GM19328 (cell line): ENCODE results near the gene GALP.
"Not testable (repeated sequence)": the region's sequence is repeated elsewhere in the genome, so short reads cannot be mapped to it uniquely, and the experiment has no call there.

Experiments
- ATAC-seq: cut with Tn5 transposase; IDR thresholded peaks from one replicate; pipeline ENCODE4 v1.9.1; 2021; ENCODE audit warnings: mild to moderate bottlenecking, moderate library complexity; ENCODE audit not compliant: unreplicated experiment

Gene GALP

DNA sequence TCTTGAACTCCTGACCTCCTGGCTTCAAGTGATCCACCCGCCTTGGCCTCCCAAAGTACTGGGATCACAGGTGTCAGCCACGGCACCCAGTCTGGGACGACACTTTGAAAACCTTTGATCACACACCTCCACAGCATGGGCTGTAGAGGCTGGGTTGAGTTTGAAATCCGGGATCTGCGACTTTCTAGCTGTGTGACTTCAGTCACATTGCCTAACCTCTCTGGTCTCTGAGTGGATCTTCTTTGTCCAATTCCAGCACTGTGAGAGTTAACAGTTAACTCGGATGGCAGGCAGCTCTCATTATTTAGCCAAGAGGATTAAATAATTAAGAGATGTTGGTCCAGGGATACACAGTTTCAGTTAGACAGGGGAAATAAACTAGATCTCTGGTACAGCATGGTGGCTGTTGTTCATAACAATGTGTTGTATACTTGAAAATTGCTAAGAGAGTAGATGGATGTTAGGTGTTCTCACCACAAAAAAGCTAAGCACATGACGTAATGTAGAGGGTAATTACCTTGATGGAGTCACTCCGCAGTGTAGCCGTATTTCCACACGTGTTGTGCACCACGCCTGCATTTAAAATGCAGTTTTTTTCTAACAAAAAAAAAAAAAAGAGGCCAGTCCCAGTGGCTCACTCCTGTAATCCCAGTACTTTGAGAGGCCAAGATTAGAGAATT is 1.9 kb downstream of the GALP start:
- ATAC-seq, result no peak

DNA sequence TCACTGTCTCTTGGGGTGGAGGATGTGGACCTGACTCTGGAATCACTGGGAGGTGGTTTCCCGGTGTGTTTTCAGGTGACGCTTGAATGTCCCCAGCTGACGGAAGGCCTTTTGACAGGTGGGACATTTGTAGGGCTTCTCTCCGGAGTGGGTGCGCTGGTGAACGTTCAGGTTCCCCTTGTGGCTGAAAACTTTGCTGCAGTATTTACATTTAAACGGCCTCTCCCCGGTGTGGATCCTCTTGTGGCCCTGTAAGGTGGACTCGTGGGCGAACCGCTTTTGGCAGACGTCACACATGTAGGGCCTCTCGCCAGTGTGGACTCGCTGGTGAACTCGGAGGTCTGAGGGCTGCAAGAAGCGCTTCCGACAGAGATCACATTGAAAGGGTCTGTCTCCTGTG is 14.0 kb downstream of the GALP start:
- ATAC-seq, result no peak

DNA sequence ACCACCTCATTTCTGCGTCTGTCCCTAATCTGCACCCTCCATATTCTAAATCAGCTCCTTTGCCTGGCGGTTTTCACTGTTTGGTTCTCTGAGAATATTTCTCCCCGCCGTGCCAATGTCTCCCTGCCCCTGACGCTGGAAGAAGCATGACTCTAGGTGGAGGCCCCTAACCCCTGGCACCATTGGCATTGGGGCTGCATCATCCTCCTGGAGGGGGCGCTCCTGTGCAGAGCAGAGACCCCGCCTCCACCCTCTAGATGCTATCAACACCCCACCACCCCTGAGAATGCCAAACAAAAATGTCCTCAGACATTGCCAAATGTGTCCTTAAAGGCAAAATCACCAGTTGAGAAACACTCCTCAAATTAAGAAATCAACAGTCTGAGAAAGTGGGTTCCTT is 15.3 kb downstream of the GALP start:
- ATAC-seq, result no peak

DNA sequence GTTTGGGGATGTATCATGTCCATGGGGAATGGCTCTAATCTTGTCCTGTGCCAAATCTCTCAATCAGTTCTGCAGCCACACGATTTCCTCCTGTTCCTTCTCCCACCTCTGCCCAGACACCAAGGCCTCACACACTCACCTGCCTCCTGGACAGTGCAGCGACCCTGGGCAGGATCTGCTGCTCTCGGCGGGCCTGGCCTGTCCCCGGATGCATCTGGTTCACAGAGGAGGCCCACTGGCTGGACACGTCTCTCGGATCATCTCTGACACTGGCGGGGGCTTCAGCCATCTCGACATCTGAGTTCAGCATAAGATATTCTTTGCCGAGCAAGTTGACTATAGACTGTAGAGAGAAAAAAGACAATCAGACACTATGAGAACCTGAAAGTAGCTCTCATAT is 15.9 kb downstream of the GALP start:
- ATAC-seq, result no peak

DNA sequence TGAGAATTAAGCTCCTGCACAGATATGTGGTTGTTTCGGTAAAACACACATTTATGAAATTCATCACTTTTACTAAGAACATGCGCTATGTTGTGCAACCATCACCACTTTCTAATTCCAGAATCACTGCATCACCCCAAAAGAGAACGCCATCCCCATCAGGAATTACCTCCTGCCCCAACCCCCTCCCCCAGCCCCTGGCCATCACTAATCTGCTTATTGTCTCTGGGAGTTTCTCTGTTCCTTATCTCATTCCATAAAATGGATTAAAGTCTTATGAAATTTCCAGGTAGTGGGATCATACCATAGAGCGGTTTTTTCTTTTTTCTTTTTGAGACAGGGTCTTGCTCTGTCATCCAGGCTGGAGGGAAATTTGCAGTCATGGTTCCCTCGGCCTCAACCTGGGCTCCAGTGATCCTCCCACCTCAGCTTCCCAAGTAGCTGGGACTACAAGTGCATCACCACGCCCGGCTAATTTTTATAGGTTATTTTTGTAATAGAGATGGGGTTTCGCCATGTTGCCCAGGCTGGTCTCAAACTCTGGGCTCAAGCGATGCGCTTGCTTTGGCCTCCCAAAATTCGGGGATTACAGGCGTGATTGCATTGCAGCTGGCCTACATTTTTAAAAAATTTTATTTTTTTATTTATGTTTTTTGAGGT is 18.3 kb downstream of the GALP start:
- ATAC-seq, result no peak

DNA sequence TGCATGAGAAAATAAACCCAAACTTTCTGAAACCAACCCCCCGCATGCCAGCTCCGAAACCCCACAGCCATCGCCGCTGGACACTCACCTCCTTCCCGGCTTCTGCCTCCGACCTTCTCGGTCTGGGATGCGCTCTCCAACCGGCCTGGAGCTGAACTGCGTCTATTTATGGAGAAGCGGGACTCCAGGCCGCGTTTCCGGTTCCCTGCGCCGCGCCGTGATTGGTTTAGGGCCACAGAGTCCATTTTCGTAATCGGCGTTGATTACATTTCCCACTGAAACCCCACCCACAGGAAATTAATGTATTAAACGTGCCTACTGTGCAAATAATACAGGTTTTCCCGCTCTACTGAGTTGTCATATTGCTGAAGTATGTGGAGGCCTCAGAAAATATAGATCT is 21.8 kb downstream of the GALP start, which contains the start of gene ZSCAN5B:
Gene ZSCAN5B, minus strand, starts transcription at position 138 of the 400 bp plus-strand sequence. CDS start 4,731 bp downstream, outside the sequence.
- not testable (repeated sequence) for ATAC-seq

DNA sequence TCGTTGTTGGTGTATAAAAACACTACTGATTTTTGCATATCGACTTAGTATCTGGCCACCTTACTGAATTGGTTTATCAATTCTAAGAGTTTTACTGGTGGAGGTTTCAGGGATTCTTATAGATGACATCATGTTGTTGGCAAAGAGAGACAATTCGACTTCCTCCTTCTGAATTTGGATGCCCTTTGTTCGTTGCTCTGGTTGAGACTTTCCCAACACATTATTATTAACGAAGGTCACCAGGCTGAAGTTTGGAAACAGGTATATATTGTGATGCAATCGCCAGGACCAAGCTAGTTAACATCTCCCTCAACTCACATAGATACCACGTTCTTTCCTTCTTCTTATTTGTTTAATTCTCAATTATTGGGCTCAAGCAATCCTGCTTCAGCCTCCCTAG is 23.9 kb downstream of the GALP start:
- ATAC-seq, result no peak

DNA sequence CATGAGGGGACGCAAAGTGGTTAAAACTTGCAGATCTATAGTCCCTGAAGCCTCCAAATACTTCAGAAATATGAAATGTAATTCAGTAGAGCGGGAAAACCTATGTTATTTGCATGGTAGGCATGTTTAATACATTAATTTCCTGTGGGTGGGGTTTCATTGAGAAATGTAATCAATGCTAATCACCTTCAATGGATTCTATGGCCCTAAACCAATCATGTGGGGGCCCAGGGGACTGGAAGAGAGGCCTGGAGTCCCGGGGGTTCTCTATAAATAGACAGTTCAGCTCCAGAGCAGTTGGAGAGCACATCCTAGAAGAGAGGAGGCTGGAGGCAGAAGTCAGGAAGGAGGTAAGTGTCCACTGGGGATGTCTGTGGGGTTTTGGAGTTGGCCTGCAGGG is 26.2 kb downstream of the GALP start, which contains the start of gene ZSCAN5C:
Gene ZSCAN5C, plus strand, starts transcription at position 301 of the 400 bp plus-strand sequence. CDS start 3,641 bp downstream, outside the sequence.
- no peak for ATAC-seq

DNA sequence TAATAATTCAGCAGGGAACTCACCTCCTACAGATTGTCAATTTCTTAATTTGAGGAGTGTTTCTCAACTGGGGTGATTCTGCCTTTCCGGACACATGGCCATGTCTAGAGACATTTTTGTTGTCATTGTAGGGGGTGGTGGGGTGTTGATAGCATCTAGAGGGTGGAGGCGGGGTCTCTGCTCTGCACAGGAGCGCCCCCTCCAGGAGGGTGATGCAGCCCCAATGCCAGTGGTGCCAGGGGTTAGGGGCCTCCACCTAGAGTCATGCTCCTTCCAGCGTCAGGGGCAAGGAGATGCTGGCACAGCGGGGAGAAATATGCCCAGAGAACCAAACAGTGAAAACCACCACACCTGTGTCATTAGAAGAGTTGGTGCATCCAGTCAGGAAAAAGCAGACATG is 31.8 kb downstream of the GALP start:
- not testable (repeated sequence) for ATAC-seq

DNA sequence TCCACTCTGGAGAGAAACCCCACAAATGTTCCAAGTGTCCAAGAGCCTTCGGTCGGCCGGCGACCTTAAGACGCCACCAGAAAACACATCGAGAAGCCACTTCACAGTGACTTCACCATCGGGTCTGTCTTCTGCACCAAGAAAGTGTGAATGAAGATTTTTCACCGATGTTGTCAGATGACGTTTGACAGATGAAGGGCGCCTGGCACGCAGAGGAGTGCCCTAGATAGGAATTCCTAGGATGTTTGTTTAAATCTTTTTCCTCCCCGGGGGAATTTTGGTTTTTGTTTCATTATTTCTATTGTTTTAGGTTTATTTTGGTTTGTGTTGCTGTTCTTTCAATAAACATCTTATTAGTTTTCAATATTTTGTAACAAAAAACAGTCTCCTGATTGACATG is 33.3 kb downstream of the GALP start:
- ATAC-seq, result no peak

DNA sequence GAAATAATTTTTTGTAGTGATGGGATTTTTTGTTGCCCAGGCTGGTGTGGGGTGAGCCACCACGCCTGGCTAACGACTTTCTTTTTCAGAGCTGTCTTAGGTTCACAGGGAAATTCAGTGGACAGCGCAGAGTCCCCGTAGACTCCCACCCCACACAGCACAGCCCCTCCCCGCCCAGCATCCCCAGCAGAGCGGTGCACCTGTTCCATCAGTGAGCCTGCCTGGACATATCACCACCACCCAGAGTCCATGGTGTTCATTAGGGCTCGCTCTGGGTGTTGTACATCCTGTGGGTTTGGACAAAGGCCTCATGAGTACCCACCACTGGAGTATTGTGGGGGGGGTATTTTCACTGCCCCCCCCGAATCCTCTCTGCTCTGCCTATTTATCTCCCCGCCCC is 34.2 kb downstream of the GALP start:
- not testable (repeated sequence) for ATAC-seq

DNA sequence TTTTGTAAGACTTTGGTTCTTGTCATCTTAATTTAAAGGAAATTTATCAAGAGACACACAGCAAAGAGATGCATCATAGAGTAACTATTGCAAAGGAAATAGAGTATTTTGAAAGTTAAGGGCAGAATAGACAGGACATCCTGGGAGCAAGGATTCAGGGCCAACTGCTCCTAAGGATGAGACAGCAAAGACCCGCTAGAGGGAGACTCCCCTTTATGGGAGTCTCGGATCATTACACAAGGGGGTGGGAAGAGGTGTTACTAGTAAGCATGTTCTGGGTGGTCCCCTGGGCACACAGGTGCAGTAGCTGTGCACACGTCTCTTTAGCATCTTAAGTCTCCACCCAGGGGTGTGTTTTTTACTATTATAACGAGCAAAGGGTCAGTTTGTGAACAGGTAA is 35.9 kb downstream of the GALP start:
- ATAC-seq, result no peak

DNA sequence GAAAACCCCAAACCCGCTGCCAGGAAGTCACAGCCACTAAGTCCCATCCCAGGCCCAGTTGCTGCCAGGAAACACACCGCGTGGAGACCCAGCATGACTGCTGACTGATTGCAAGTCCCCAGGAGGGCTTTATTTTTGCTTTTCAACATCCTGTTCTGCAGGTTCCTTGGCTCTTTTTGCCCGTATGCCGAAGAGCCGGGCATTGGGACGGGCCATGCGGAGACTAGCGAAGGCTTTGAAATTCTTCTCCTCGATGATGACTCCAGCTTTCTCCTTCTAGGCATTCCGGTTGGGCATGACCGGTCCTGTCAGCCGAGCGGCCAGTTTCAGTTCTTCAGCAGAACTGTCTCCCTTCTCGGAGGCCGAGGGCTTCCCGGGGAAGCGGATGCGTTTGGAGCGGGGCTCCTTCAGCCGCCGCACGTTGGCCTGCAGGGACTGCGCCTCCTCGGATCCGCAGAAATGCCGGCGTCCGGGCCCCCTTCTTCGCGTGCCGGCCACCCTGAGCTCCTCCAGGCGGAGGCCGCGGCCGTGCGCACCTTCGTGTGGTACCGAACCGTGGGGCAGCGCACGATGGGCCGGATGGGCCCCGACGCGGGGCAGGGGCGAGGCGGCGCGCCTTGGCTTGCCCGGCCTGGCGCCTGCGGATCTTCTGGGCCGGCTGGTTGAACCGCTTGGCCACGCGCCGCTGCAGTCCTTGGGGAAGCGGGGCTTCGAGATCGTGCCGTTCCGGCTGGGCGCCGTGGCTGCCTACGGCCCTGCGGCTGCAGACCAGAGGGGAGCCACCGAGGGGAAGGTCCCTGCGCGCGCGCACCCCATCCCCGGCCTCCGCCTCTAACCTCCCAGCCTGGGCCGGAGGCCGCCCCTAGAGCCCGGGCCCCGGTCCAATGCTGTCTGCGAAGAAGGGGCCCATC is 41.5 kb downstream of the GALP start:
- ATAC-seq, result no peak

DNA sequence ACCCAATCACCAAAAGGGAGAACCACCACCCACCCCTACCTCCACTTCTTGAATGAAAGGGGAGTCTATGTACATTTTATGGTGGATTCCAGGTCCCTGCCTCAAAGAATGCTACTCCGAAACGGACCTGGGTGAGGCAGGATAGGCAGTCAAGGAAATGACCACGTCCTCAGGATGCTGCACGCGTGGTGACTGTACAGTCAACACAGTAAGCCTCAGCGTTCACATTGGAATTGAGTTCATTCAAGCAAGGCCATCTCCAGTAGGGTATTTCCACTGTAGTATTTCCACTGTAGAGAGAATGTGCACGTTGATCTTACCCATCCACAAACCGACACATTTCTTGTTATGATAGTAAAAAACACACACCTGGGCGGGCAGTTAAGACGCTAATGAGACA is 43.2 kb downstream of the GALP start:
- ATAC-seq, result no peak

DNA sequence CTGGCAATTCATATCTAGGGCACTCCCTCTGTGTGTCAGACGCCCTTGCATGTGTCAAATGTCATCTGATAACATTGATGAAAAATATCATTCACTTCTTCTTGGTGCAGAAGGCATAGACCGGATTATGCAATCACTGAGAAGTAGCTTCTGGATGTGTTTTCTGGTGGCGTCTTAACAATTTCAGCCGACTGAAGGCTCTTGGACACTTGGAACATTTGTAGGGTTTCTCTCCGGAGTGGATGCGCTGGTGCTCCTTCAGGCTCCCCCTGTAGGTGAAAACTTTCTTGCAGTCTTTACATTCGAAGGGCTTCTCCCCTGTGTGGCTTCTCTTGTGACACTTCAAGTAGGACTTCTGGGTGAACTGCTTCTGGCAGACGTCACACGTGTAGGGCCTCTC is 45.6 kb downstream of the GALP start:
- ATAC-seq, result not testable (repeated sequence)

DNA sequence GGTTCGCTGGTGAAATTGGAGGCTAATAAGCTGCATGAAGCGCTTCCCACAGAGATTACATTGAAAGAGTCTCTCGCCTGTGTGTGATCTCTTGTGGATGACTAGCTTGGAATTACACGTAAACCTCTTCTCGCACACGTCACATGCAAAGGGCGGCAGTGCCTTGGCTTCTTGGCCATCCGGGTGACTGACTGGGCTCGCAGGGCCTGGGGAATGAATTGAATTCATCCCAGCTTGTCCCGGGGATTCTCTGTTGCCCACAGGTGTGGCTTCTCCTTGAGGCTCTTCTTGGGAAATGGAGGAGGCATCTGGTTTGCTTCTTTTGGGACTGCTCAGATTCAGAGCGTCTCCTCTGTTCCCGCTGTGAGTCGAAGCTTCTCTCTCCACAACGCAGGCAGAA is 46.0 kb downstream of the GALP start:
- no peak for ATAC-seq

DNA sequence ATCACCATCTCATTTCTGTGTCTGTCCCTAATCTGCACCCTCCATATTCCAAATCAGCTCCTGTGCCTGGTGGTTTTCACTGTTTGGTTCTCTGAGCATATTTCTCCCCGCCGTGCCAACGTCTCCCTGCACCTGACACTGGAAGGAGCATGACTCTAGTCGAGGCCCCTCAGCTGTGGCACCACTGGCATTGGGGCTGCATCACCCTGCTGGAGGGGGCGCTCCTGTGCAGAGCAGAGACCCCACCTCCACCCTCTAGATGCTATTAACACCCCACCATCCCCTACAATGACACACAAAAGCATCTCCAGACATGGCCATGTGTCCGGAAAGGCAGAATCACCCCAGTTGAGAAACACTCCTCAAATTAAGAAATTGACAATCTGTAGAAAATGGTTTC is 47.1 kb downstream of the GALP start:
- ATAC-seq, result no peak

DNA sequence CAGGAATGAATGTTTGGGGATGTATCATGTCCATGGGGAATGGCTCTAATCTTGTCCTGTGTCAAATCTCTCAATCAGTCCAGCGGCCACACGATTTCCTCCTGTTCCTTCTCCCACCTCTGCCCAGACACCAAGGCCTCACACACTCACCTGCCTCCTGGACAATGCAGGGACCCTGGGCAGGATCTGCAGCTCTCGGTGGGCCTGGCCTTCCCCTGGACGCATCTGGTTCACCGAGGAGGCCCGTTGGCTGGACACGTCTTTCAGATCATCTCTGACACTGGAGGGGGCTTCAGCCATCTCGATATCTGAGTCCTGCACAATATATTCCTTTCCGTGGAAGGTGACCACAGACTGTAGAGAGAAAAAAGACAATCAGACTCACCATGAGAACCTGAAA is 47.7 kb downstream of the GALP start:
- no peak for ATAC-seq
